Activated naive CD4-positive, alpha-beta T cell treated with anti-CD3 and anti-CD28 coated beads, Interleukin-2, amount 50 U/mL, for 72 hours (primary cell): ENCODE results near the gene ARHGAP33. TPM values are rescaled to one million over a fixed set of nuclear protein-coding genes. Genes with fewer than 3 reads are reported as not detected.

Experiments used
- ATAC-seq, 2 donors: fragments of 150-1000 bp; cut with Tn5 transposase; 2 replicates each; pipeline ENCODE4 v1.10.0; 2021; ENCODE audit warnings: mild to moderate bottlenecking in 2 of 2, moderate library complexity in 2 of 2
- DNase-seq, 2 donors: peaks; one replicate each; pipeline ENCODE4 v3.0.0; 2021 to 2022; ENCODE audit warnings: low spot score in 2 of 2
- H3K27ac Mint-ChIP-seq, 2 donors: one replicate each; pipeline ENCODE4 v1.8.0; 2022; ENCODE audit warnings: mild to moderate bottlenecking in 2 of 2, mixed read lengths in 2 of 2
- H3K36me3 Mint-ChIP-seq, 2 donors: one replicate each; pipeline ENCODE4 v1.8.0; 2022; ENCODE audit warnings: mixed read lengths in 2 of 2
- H3K9me3 Mint-ChIP-seq, 2 donors: one replicate each; pipeline ENCODE4 v1.8.0; 2022; ENCODE audit warnings: mixed read lengths in 2 of 2
- total RNA-seq, 2 donors: library from RNA; stranded (reverse); gene quantifications; one replicate each; pipeline ENCODE4 v1.2.3, GENCODE V29; 2022

Gene ARHGAP33
- 100 to 1,000 TPM in 1 of 2 donors, 10 to 100 TPM in 1; 38.7 to 106 TPM for total RNA-seq

GRCh38 chr19:35775298-35776101 lies at the start of gene ARHGAP33:
ARHGAP33 (plus strand) TSS chr19:35775564; CDS start chr19:35775659, 95 bp downstream.
- ATAC-seq (peak; percentile 97 to 98), DNase-seq (peak; percentile 98 to 100)
- peak within 1 kb of the TSS; percentile 47 to 76 for H3K27ac Mint-ChIP-seq
- H3K36me3 Mint-ChIP-seq: no peaks in the 10 kb centered on the region
- no peaks in the 10 kb centered on the region for H3K9me3 Mint-ChIP-seq

- ATAC-seq (peak in 1 of 2 donors; percentile 19), DNase-seq (no peak)
- peak overlapping the region in 1 of 2 donors; percentile 74 for H3K27ac Mint-ChIP-seq
- H3K9me3 Mint-ChIP-seq: no peaks in the 10 kb centered on the region
- peaks cover 16 to 52% of the 10 kb centered on the region in 2 donors for H3K36me3 Mint-ChIP-seq
Measured at GRCh38 chr19:35727053-35727955, 48.1 kb upstream of the ARHGAP33 start.

- no peaks in the 10 kb centered on the region for H3K9me3 Mint-ChIP-seq
- H3K36me3 Mint-ChIP-seq: peaks cover 16 to 43% of the 10 kb centered on the region in 2 donors
- DNase-seq: no peak
- H3K27ac Mint-ChIP-seq: peak overlapping the region; percentile 71 to 81
- ATAC-seq: no peak
Measured at GRCh38 chr19:35727956-35728706, 47.2 kb upstream of the ARHGAP33 start.

GRCh38 chr19:35729021-35729420 lies 46.3 kb upstream of the ARHGAP33 start:
- Mint-ChIP-seq H3K36me3 (peaks cover 16 to 39% of the 10 kb centered on the region in 2 donors), H3K9me3 (no peaks in the 10 kb centered on the region), H3K27ac (no peak overlapping the region)
- no peak for DNase-seq
- no peak for ATAC-seq

GRCh38 chr19:35729763-35730162 lies 45.6 kb upstream of the ARHGAP33 start:
- no peak for ATAC-seq
- peaks cover 16 to 42% of the 10 kb centered on the region in 2 donors for H3K36me3 Mint-ChIP-seq
- DNase-seq: no peak
- H3K27ac Mint-ChIP-seq: peak overlapping the region in 1 of 2 donors; percentile 39
- no peaks in the 10 kb centered on the region for H3K9me3 Mint-ChIP-seq

GRCh38 chr19:35730326-35730725 lies 45.0 kb upstream of the ARHGAP33 start:
- ATAC-seq: no peak
- Mint-ChIP-seq H3K9me3 (no peaks in the 10 kb centered on the region), H3K27ac (peak overlapping the region; percentile 39 to 65), H3K36me3 (peaks cover 16 to 40% of the 10 kb centered on the region in 2 donors)
- DNase-seq: no peak

- H3K36me3 Mint-ChIP-seq: peaks cover 16 to 31% of the 10 kb centered on the region in 2 donors
- H3K9me3 Mint-ChIP-seq: no peaks in the 10 kb centered on the region
- ATAC-seq (no peak), DNase-seq (no peak)
- H3K27ac Mint-ChIP-seq: peak overlapping the region; percentile 39 to 65
Measured at GRCh38 chr19:35731353-35731752, 44.0 kb upstream of the ARHGAP33 start.

GRCh38 chr19:35731779-35732405 lies 43.5 kb upstream of the ARHGAP33 start:
- Mint-ChIP-seq H3K27ac (no peak overlapping the region), H3K9me3 (no peaks in the 10 kb centered on the region), H3K36me3 (peaks cover 20 to 26% of the 10 kb centered on the region in 2 donors)
- ATAC-seq (no peak), DNase-seq (no peak)

- no peak for ATAC-seq
- DNase-seq: no peak
- Mint-ChIP-seq H3K36me3 (peaks cover 20 to 24% of the 10 kb centered on the region in 2 donors), H3K27ac (no peak overlapping the region), H3K9me3 (no peaks in the 10 kb centered on the region)
Measured at GRCh38 chr19:35732540-35733179, 42.7 kb upstream of the ARHGAP33 start.

- DNase-seq: no peak
- no peak for ATAC-seq
- Mint-ChIP-seq H3K9me3 (no peaks in the 10 kb centered on the region), H3K36me3 (peaks cover 20 to 24% of the 10 kb centered on the region in 2 donors), H3K27ac (peak overlapping the region; percentile 57 to 93)
Measured at GRCh38 chr19:35733180-35734125, 41.9 kb upstream of the ARHGAP33 start.

GRCh38 chr19:35734273-35734672 lies 41.1 kb upstream of the ARHGAP33 start:
- peak overlapping the region; percentile 57 to 93 for H3K27ac Mint-ChIP-seq

GRCh38 chr19:35734889-35735288 lies 40.5 kb upstream of the ARHGAP33 start:
- DNase-seq (no peak), ATAC-seq (no peak)
- Mint-ChIP-seq H3K9me3 (no peaks in the 10 kb centered on the region), H3K27ac (peak overlapping the region; percentile 67 to 93), H3K36me3 (peaks cover 19 to 24% of the 10 kb centered on the region in 2 donors)

More at GRCh38 chr19:35734273-35734672, 41.1 kb upstream of the ARHGAP33 start:
- ATAC-seq (no peak), DNase-seq (no peak)
- peaks cover 23 to 25% of the 10 kb centered on the region in 2 donors for H3K36me3 Mint-ChIP-seq
- H3K9me3 Mint-ChIP-seq: no peaks in the 10 kb centered on the region

GRCh38 chr19:35736913-35737886 lies 38.2 kb upstream of the ARHGAP33 start:
- no peak for ATAC-seq
- Mint-ChIP-seq H3K36me3 (peaks cover 13 to 22% of the 10 kb centered on the region in 2 donors), H3K9me3 (no peaks in the 10 kb centered on the region), H3K27ac (peak overlapping the region; percentile 69 to 93)
- DNase-seq: no peak
